ENCODE measurements around the gene ZNF280D. TPM values are rescaled to one million over a fixed set of nuclear protein-coding genes. Genes with fewer than 3 reads are reported as not detected.
"Not testable (repeated sequence)": the region's sequence is repeated elsewhere in the genome, so short reads cannot be mapped to it uniquely, and the experiment has no call there.

Gene ZNF280D, protein sequence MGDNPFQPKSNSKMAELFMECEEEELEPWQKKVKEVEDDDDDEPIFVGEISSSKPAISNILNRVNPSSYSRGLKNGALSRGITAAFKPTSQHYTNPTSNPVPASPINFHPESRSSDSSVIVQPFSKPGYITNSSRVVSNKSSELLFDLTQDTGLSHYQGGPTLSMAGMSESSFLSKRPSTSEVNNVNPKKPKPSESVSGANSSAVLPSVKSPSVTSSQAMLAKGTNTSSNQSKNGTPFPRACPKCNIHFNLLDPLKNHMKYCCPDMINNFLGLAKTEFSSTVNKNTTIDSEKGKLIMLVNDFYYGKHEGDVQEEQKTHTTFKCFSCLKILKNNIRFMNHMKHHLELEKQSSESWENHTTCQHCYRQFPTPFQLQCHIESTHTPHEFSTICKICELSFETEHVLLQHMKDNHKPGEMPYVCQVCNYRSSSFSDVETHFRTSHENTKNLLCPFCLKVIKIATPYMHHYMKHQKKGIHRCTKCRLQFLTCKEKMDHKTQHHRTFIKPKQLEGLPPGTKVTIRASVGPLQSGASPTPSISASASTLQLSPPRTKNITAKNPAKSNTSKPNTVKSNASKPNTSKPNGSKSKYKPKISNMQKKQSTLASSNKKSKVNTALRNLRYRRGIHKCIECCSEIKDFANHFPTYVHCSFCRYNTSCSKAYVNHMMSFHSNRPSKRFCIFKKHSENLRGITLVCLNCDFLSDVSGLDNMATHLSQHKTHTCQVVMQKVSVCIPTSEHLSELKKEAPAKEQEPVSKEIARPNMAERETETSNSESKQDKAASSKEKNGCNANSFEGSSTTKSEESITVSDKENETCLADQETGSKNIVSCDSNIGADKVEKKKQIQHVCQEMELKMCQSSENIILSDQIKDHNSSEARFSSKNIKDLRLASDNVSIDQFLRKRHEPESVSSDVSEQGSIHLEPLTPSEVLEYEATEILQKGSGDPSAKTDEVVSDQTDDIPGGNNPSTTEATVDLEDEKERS
- polyA plus RNA-seq (2012; ENCODE audit: missing spikeins), result 16.6 TPM

- TF ChIP-seq POLR2AphosphoS5 (IDR thresholded peaks at IDR 0.05; ENCODE audit: low read depth, low read length) (peak; percentile 45; the same call in 1 of the 2 replicates), TAF1 (IDR thresholded peaks at IDR 0.05; ENCODE audit: borderline replicate concordance, low read depth, low read length) (peak; percentile 83), POLR2A (IDR thresholded peaks at IDR 0.05; ENCODE audit: low read depth, low read length) (peak; percentile 82; the same call in 1 of the 2 replicates)
- peak; percentile 62 for DNase-seq (ENCODE audit: insufficient read length)
- peak; percentile 93 for FAIRE-seq
Measured at GRCh38 chr15:56733136-56734012, at the start of gene ZNF280D. Gene ZNF280D (minus strand): TSS chr15:56733509. CDS start chr15:56707109, 26,400 bp downstream.

- no peak for FAIRE-seq
- no peak for TF ChIP-seq POLR2AphosphoS5 (IDR thresholded peaks at IDR 0.05; ENCODE audit: low read depth, low read length)
- no peak for TF ChIP-seq TAF1 (IDR thresholded peaks at IDR 0.05; ENCODE audit: borderline replicate concordance, low read depth, low read length)
- TF ChIP-seq POLR2A (IDR thresholded peaks at IDR 0.05; ENCODE audit: low read depth, low read length), result no peak
- no peak for DNase-seq (ENCODE audit: insufficient read length)
Measured at GRCh38 chr15:56782306-56782705, 49.0 kb upstream of the ZNF280D start.

DNA sequence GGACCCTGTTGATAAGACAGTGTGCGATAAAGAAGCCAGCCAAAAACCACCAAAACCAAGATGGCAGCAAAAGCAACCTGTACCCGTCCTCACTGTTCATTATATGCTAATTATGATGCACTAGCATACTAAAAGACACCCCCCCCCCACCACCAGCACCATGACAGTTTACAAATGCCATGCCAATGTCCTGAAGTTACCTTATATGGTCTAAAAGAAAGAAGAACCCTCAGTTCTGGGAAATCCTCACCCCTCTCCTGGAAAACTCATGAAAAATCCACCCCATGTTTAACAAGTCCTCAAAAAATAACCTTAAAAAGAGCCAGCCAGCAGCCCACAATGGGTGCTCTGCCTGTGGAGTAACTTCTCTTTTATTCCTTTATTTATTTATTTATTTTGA lies 48.4 kb upstream of the ZNF280D start:
- DNase-seq (ENCODE audit: insufficient read length) (no peak), FAIRE-seq (no peak)
- no peak for TF ChIP-seq POLR2AphosphoS5 (IDR thresholded peaks at IDR 0.05; ENCODE audit: low read depth, low read length)
- no peak for TF ChIP-seq POLR2A (IDR thresholded peaks at IDR 0.05; ENCODE audit: low read depth, low read length)
- TF ChIP-seq TAF1 (IDR thresholded peaks at IDR 0.05; ENCODE audit: borderline replicate concordance, low read depth, low read length), result no peak

DNA sequence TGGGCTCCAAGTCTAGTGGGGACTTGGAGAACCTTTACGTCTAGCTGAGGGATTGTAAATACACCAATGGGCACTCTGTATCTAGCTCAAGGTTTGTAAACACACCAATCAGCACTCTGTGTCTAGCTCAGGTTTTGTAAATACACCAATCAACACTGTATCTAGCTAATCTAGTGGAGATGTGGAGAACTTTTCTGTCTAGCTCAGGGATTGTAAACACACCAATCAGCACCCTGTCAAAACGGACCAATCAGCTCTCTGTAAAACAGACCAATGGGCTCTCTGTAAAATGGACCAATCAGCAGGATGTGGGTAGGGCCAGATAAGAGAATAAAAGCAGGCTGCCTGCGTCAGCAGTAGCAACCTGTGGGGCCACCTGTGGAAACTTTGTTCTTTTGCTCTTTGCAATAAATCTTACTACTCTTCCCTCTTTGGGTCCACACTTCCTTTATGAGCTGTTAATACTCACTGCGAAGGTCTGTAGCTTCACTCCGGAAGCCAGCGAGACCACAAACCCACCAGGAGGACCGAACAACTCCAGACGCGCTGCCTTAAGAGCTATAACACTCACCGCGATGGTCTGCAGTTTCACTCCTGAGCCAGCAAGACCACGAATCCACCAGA lies 46.9 kb upstream of the ZNF280D start:
- DNase-seq (ENCODE audit: insufficient read length), result not testable (repeated sequence)
- FAIRE-seq, result peak; percentile 44

DNA sequence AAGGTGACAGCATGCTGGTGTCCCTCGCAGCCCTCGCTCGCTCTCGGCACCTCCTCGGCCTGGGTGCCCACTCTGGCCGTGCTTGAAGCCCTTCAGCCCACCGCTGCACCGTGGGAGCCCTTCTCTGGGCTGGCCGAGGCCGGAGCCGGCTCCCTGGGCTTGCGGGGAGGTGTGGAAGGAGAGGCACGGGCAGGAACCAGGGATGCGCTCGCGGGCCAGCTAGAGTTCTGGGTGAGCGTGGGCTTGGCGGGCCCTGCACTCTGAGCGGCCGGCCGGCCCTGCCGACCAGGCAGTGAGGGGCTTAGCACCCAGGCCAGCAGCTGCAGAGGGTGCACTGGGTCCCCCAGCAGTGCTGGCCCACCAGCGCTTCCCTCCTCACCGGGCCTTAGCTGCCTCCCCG lies 46.1 kb upstream of the ZNF280D start:
- FAIRE-seq; DNase-seq (ENCODE audit: insufficient read length): not testable (repeated sequence)

DNA sequence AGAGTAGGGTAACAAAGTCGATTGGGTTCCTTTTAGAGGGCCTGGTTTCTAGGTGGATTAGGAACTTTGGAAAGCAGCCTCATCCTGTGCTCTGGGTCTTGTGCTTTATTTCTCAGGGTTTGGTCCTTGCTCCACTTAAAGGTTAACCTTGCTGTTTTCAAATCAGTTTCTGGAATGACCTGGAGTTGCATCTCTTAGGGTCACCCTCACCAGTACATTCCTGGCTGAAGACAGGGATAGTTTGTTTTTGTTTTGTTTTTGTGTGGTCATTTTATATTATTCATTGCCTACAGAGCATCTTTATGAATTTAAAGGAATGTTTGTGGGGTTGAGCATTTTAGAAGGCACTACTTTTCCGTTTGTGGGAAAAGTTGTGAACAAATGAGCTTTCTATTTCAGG lies 45.5 kb upstream of the ZNF280D start:
- FAIRE-seq (no peak), DNase-seq (ENCODE audit: insufficient read length) (no peak)
- no peak for TF ChIP-seq POLR2AphosphoS5 (IDR thresholded peaks at IDR 0.05; ENCODE audit: low read depth, low read length)

- no peak for TF ChIP-seq TAF1 (IDR thresholded peaks at IDR 0.05; ENCODE audit: borderline replicate concordance, low read depth, low read length)
- no peak for TF ChIP-seq POLR2A (IDR thresholded peaks at IDR 0.05; ENCODE audit: low read depth, low read length)
- FAIRE-seq (no peak), DNase-seq (ENCODE audit: insufficient read length) (no peak)
Measured at GRCh38 chr15:56776839-56777238, 43.5 kb upstream of the ZNF280D start.

DNA sequence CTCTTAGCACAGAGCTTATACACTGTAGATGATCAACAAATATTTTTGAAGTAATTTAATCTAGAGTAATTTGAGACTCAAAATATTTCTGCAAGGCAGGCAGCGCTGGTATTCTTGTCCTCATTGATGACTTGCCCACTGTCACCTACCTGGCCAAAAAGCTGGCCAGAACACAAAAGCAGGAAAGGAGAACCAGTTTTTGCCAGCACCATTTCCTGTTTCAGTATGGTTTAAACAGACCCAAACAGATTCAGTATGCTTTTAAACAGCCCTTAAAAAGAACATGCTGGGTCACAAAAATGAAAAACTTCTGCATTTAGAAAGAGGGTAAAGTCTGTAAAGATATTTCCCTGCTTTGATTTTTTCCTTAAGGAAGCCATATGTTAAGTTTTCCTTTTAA lies 42.3 kb upstream of the ZNF280D start:
- TF ChIP-seq POLR2A (IDR thresholded peaks at IDR 0.05; ENCODE audit: low read depth, low read length), result no peak
- no peak for TF ChIP-seq POLR2AphosphoS5 (IDR thresholded peaks at IDR 0.05; ENCODE audit: low read depth, low read length)
- TF ChIP-seq TAF1 (IDR thresholded peaks at IDR 0.05; ENCODE audit: borderline replicate concordance, low read depth, low read length), result no peak
- no peak for FAIRE-seq
- DNase-seq (ENCODE audit: insufficient read length), result no peak

DNA sequence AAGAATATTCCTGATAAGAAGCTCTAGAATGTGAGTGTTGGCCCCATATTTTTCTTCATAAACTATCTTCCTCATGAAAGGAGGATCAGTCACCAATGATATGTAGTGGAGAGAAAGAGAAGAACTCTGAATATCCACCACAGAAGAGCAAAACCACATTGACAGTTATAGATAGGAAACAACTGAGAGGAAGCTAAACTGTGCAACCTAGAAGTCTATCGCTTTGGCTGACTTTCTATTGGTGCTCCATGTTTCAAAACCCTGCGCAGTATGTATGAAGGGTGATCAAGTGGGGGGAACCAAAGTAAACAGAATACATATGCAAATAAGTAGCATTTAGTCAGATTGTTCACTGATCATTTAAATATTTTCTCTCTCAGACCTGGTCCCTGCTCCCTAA lies 41.0 kb upstream of the ZNF280D start:
- no peak for TF ChIP-seq POLR2A (IDR thresholded peaks at IDR 0.05; ENCODE audit: low read depth, low read length)
- no peak for TF ChIP-seq POLR2AphosphoS5 (IDR thresholded peaks at IDR 0.05; ENCODE audit: low read depth, low read length)
- TF ChIP-seq TAF1 (IDR thresholded peaks at IDR 0.05; ENCODE audit: borderline replicate concordance, low read depth, low read length), result no peak
- FAIRE-seq (peak; percentile 51), DNase-seq (ENCODE audit: insufficient read length) (no peak)

GRCh38 chr15:56772868-56773639 lies 39.7 kb upstream of the ZNF280D start:
- no peak for FAIRE-seq
- DNase-seq (ENCODE audit: insufficient read length), result no peak
- TF ChIP-seq POLR2AphosphoS5 (IDR thresholded peaks at IDR 0.05; ENCODE audit: low read depth, low read length) (no peak), POLR2A (IDR thresholded peaks at IDR 0.05; ENCODE audit: low read depth, low read length) (no peak), TAF1 (IDR thresholded peaks at IDR 0.05; ENCODE audit: borderline replicate concordance, low read depth, low read length) (no peak)

Data from GM12892 (cell line).